Activated T-cell treated with anti-CD3 and anti-CD28 coated beads, Interleukin-2, amount 50 U/mL, for 24 hours (primary cell): Measurements from ENCODE around the gene SNAI3.

ENCODE experiments used
- DNase-seq: peaks from one replicate; pipeline ENCODE4 v3.0.0-alpha.2; 2020
- H3K27ac Mint-ChIP-seq: 2 replicates; pipeline ENCODE4 v1.8.0; 2020; ENCODE audit warnings: mild to moderate bottlenecking, mixed read lengths
- H3K27me3 Mint-ChIP-seq: 2 replicates; pipeline ENCODE4 v1.8.0; 2020; ENCODE audit warnings: mixed read lengths
- H3K36me3 Mint-ChIP-seq: 2 replicates; pipeline ENCODE4 v1.8.0; 2020; ENCODE audit warnings: low read depth, mixed read lengths
- H3K4me1 Mint-ChIP-seq: 2 replicates; pipeline ENCODE4 v1.8.0; 2020; ENCODE audit warnings: low read depth, mixed read lengths
- H3K4me3 Mint-ChIP-seq: 2 replicates; pipeline ENCODE4 v1.8.0; 2020; ENCODE audit warnings: mild to moderate bottlenecking, moderate library complexity, mixed read lengths
- H3K9me3 Mint-ChIP-seq: 2 replicates; pipeline ENCODE4 v1.8.0; 2020; ENCODE audit warnings: mixed read lengths

The SNAI3 gene

GRCh38 chr16:88662843-88663606 lies 23.3 kb downstream of the SNAI3 start, which contains the start of gene MVD:
Gene MVD, minus strand, starts transcription at chr16:88663091. Its CDS starts 11 bp downstream, at chr16:88663080.
- H3K27ac Mint-ChIP-seq: peak within 1 kb of the TSS; percentile 95
- peak; percentile 95 for DNase-seq
- H3K36me3 Mint-ChIP-seq: peaks cover 17% of the 10 kb centered on the region
- no peaks in the 10 kb centered on the region for H3K9me3 Mint-ChIP-seq
- H3K27me3 Mint-ChIP-seq: no peaks in the 10 kb centered on the region
- peaks cover 21% of the 10 kb centered on the region for H3K4me1 Mint-ChIP-seq
- peak within 1 kb of the TSS; percentile 93 for H3K4me3 Mint-ChIP-seq

- Mint-ChIP-seq H3K27me3 (no peaks in the 10 kb centered on the region), H3K27ac (peak overlapping the region; percentile 93), H3K4me3 (peak overlapping the region; percentile 93), H3K36me3 (peaks cover 21% of the 10 kb centered on the region), H3K4me1 (peaks cover 21% of the 10 kb centered on the region), H3K9me3 (no peaks in the 10 kb centered on the region)
- DNase-seq: peak; percentile 53
Observed at GRCh38 chr16:88662222-88662842, 24.0 kb downstream of the SNAI3 start.

GRCh38 chr16:88661468-88661867 lies 24.8 kb downstream of the SNAI3 start:
- H3K27me3 Mint-ChIP-seq: no peaks in the 10 kb centered on the region
- H3K36me3 Mint-ChIP-seq: peaks cover 25% of the 10 kb centered on the region
- peaks cover 21% of the 10 kb centered on the region for H3K4me1 Mint-ChIP-seq
- no peak for DNase-seq
- H3K4me3 Mint-ChIP-seq: peak overlapping the region; percentile 58
- peak overlapping the region; percentile 67 for H3K27ac Mint-ChIP-seq
- no peaks in the 10 kb centered on the region for H3K9me3 Mint-ChIP-seq

- Mint-ChIP-seq H3K27ac (no peak overlapping the region), H3K9me3 (no peaks in the 10 kb centered on the region), H3K4me1 (peaks cover 18% of the 10 kb centered on the region), H3K4me3 (no peak overlapping the region), H3K36me3 (peaks cover 41% of the 10 kb centered on the region), H3K27me3 (no peaks in the 10 kb centered on the region)
- DNase-seq: no peak
Observed at GRCh38 chr16:88659160-88659559, 27.1 kb downstream of the SNAI3 start.

GRCh38 chr16:88658714-88659113 lies 27.6 kb downstream of the SNAI3 start:
- Mint-ChIP-seq H3K4me3 (no peak overlapping the region), H3K4me1 (peaks cover 15% of the 10 kb centered on the region), H3K9me3 (no peaks in the 10 kb centered on the region), H3K27me3 (no peaks in the 10 kb centered on the region), H3K36me3 (peaks cover 44% of the 10 kb centered on the region), H3K27ac (no peak overlapping the region)
- no peak for DNase-seq

- Mint-ChIP-seq H3K4me1 (peaks cover 15% of the 10 kb centered on the region), H3K27ac (no peak overlapping the region), H3K36me3 (peaks cover 45% of the 10 kb centered on the region), H3K9me3 (no peaks in the 10 kb centered on the region), H3K4me3 (no peak overlapping the region), H3K27me3 (no peaks in the 10 kb centered on the region)
- DNase-seq: no peak
Observed at GRCh38 chr16:88657371-88657770, 28.9 kb downstream of the SNAI3 start.

GRCh38 chr16:88656291-88656980 lies 29.9 kb downstream of the SNAI3 start:
- Mint-ChIP-seq H3K27me3 (no peaks in the 10 kb centered on the region), H3K9me3 (no peaks in the 10 kb centered on the region), H3K4me3 (no peak overlapping the region), H3K36me3 (peaks cover 45% of the 10 kb centered on the region), H3K27ac (no peak overlapping the region), H3K4me1 (peaks cover 15% of the 10 kb centered on the region)
- no peak for DNase-seq

GRCh38 chr16:88655733-88656281 lies 30.5 kb downstream of the SNAI3 start:
- Mint-ChIP-seq H3K36me3 (peaks cover 45% of the 10 kb centered on the region), H3K9me3 (no peaks in the 10 kb centered on the region), H3K4me3 (no peak overlapping the region), H3K27me3 (no peaks in the 10 kb centered on the region), H3K27ac (no peak overlapping the region), H3K4me1 (peaks cover 13% of the 10 kb centered on the region)
- no peak for DNase-seq

GRCh38 chr16:88655053-88655732 lies 31.1 kb downstream of the SNAI3 start:
- H3K9me3 Mint-ChIP-seq: no peaks in the 10 kb centered on the region
- H3K4me3 Mint-ChIP-seq: no peak overlapping the region
- peak overlapping the region; percentile 13 for H3K27ac Mint-ChIP-seq
- peaks cover 46% of the 10 kb centered on the region for H3K36me3 Mint-ChIP-seq
- no peak for DNase-seq
- peaks cover 13% of the 10 kb centered on the region for H3K4me1 Mint-ChIP-seq
- H3K27me3 Mint-ChIP-seq: no peaks in the 10 kb centered on the region

GRCh38 chr16:88654363-88655052 lies 31.8 kb downstream of the SNAI3 start:
- no peak for DNase-seq
- Mint-ChIP-seq H3K4me1 (peaks cover 15% of the 10 kb centered on the region), H3K9me3 (no peaks in the 10 kb centered on the region), H3K27ac (peak overlapping the region; percentile 13), H3K36me3 (peaks cover 48% of the 10 kb centered on the region), H3K4me3 (no peak overlapping the region), H3K27me3 (no peaks in the 10 kb centered on the region)

GRCh38 chr16:88653596-88654362 lies 32.5 kb downstream of the SNAI3 start:
- DNase-seq: no peak
- peak overlapping the region; percentile 50 for H3K27ac Mint-ChIP-seq
- no peaks in the 10 kb centered on the region for H3K9me3 Mint-ChIP-seq
- H3K36me3 Mint-ChIP-seq: peaks cover 52% of the 10 kb centered on the region
- no peak overlapping the region for H3K4me3 Mint-ChIP-seq
- no peaks in the 10 kb centered on the region for H3K27me3 Mint-ChIP-seq
- H3K4me1 Mint-ChIP-seq: peaks cover 20% of the 10 kb centered on the region

GRCh38 chr16:88653101-88653500 lies 33.2 kb downstream of the SNAI3 start:
- Mint-ChIP-seq H3K27ac (peak overlapping the region; percentile 50), H3K4me3 (no peak overlapping the region), H3K36me3 (peaks cover 50% of the 10 kb centered on the region), H3K9me3 (no peaks in the 10 kb centered on the region), H3K4me1 (peaks cover 20% of the 10 kb centered on the region), H3K27me3 (no peaks in the 10 kb centered on the region)
- DNase-seq: no peak

GRCh38 chr16:88652762-88653063 lies 33.6 kb downstream of the SNAI3 start:
- Mint-ChIP-seq H3K27me3 (no peaks in the 10 kb centered on the region), H3K36me3 (peaks cover 46% of the 10 kb centered on the region), H3K27ac (no peak overlapping the region), H3K9me3 (no peaks in the 10 kb centered on the region), H3K4me1 (peaks cover 20% of the 10 kb centered on the region), H3K4me3 (no peak overlapping the region)
- DNase-seq: no peak
